IPS-15b (cell line): ENCODE results near the gene TRAF4.
"Not testable (repeated sequence)": the region's sequence is repeated elsewhere in the genome, so short reads cannot be mapped to it uniquely, and the experiment has no call there.

Source experiments
- H3K27me3 ChIP-seq: one replicate; pipeline ENCODE4 v1.6.1; 2013; ENCODE audit warnings: low read length; ENCODE audit not compliant: control insufficient read depth, insufficient read depth
- H3K36me3 ChIP-seq: one replicate; pipeline ENCODE4 v1.6.1; 2013; ENCODE audit warnings: low read length; ENCODE audit not compliant: control insufficient read depth, insufficient read depth
- H3K4me1 ChIP-seq: one replicate; pipeline ENCODE4 v1.6.1; 2013; ENCODE audit warnings: mild to moderate bottlenecking, low read length; ENCODE audit not compliant: control insufficient read depth, insufficient read depth
- H3K4me3 ChIP-seq: one replicate; pipeline ENCODE4 v1.5.1; 2013; ENCODE audit warnings: low read depth, low read length
- H3K9ac ChIP-seq: one replicate; pipeline ENCODE4 v1.6.1; 2013; ENCODE audit warnings: low read depth, mild to moderate bottlenecking, low read length
- H3K9me3 ChIP-seq: one replicate; pipeline ENCODE4 v1.6.1; 2013; ENCODE audit warnings: mild to moderate bottlenecking, low read length; ENCODE audit not compliant: control insufficient read depth, insufficient read depth

The TRAF4 gene

GRCh38 chr17:28794846-28795441 is 51.1 kb downstream of the TRAF4 start:
- H3K4me1 ChIP-seq, H3K4me3 ChIP-seq, H3K36me3 ChIP-seq, H3K9ac ChIP-seq, H3K27me3 ChIP-seq, H3K9me3 ChIP-seq: not testable (repeated sequence)

GRCh38 chr17:28796062-28796461 is 52.3 kb downstream of the TRAF4 start:
- no peak overlapping the region for H3K9ac ChIP-seq
- no peak overlapping the region for H3K4me3 ChIP-seq
- H3K9me3 ChIP-seq = no peaks in the 10 kb centered on the region
- no peaks in the 10 kb centered on the region for H3K27me3 ChIP-seq
- no peaks in the 10 kb centered on the region for H3K4me1 ChIP-seq
- H3K36me3 ChIP-seq = peaks cover 3% of the 10 kb centered on the region
